Neutrophil (primary cell): ENCODE measurements around the gene FGF12.

Experiments used
- H3K27ac ChIP-seq: fragments of 200-600 bp; sonication (generic); 2 replicates; pipeline ENCODE4 v1.5.1; 2016; ENCODE audit warnings: mild to moderate bottlenecking, moderate library complexity
- H3K27me3 ChIP-seq: fragments of 200-600 bp; sonication (generic); 2 replicates; pipeline ENCODE4 v1.6.0; 2016; ENCODE audit warnings: mild to moderate bottlenecking
- H3K36me3 ChIP-seq: fragments of 200-600 bp; sonication (generic); 2 replicates; pipeline ENCODE4 v1.5.1; 2017
- H3K4me1 ChIP-seq, 2 experiments: fragments of 200-600 bp in 1 of 2; sonication (generic) in 1 of 2; 1 replicate in 1 of 2; 2 replicates in 1 of 2; pipeline versions ENCODE4 v1.5.1 to v1.6.1; 2013 to 2016; ENCODE audit warnings: low read depth in 1 of 2, low read length in 1 of 2, mild to moderate bottlenecking in 1 of 2, moderate library complexity in 1 of 2; ENCODE audit not compliant: control insufficient read depth in 1 of 2, insufficient read depth in 1 of 2
- H3K4me3 ChIP-seq, 2 experiments: fragments of 200-600 bp in 1 of 2; sonication (generic) in 1 of 2; 1 replicate in 1 of 2; 2 replicates in 1 of 2; pipeline ENCODE4 v1.5.1; 2013 to 2016; ENCODE audit warnings: low read depth in 1 of 2, low read length in 1 of 2, mild to moderate bottlenecking in 1 of 2, moderate library complexity in 1 of 2
- H3K9me3 ChIP-seq: fragments of 200-600 bp; sonication (generic); 2 replicates; pipeline ENCODE4 v1.5.1; 2016
- TF ChIP-seq, protein P1 (sequence below): fragments of 200-600 bp; sonication (generic); IDR thresholded peaks from 2 replicates; pipeline ENCODE4 v1.5.1; 2016; ENCODE audit warnings: antibody characterized with exemption

FGF12 gene

DNA sequence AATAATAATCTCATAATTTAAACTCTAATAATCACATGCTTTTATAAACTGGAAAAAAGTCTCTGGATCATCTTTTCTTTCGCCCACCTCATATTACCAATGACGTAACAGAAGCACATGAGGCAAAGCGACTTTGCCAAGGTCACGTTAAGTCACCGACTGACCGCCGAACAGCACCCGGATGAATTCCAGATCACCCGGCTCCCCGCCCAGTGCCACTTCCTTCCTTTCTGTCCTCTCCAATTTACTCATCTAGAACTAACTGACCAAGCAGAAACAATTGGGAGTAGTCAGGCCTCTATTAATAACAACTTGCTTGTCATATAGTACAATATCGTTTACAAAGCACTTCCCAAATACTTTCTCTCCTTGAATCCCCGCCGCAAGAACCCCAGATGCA is 21.1 kb downstream of the FGF12 start:
- no peaks in the 10 kb centered on the region for H3K36me3 ChIP-seq
- no peaks in the 10 kb centered on the region for H3K9me3 ChIP-seq
- H3K27ac ChIP-seq, result no peak overlapping the region
- no peaks in the 10 kb centered on the region for H3K4me1 ChIP-seq
- no peaks in the 10 kb centered on the region for H3K27me3 ChIP-seq
- H3K4me3 ChIP-seq, result no peak overlapping the region
- TF ChIP-seq, protein P1, sequence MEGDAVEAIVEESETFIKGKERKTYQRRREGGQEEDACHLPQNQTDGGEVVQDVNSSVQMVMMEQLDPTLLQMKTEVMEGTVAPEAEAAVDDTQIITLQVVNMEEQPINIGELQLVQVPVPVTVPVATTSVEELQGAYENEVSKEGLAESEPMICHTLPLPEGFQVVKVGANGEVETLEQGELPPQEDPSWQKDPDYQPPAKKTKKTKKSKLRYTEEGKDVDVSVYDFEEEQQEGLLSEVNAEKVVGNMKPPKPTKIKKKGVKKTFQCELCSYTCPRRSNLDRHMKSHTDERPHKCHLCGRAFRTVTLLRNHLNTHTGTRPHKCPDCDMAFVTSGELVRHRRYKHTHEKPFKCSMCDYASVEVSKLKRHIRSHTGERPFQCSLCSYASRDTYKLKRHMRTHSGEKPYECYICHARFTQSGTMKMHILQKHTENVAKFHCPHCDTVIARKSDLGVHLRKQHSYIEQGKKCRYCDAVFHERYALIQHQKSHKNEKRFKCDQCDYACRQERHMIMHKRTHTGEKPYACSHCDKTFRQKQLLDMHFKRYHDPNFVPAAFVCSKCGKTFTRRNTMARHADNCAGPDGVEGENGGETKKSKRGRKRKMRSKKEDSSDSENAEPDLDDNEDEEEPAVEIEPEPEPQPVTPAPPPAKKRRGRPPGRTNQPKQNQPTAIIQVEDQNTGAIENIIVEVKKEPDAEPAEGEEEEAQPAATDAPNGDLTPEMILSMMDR, result no peak

GRCh38 chr3:192700885-192701284 is 26.5 kb downstream of the FGF12 start:
- Histone ChIP-seq H3K9me3 (no peaks in the 10 kb centered on the region), H3K36me3 (no peaks in the 10 kb centered on the region), H3K4me1 (no peaks in the 10 kb centered on the region), H3K4me3 (no peak overlapping the region), H3K27ac (no peak overlapping the region), H3K27me3 (no peaks in the 10 kb centered on the region)
- TF ChIP-seq, protein P1, result no peak

GRCh38 chr3:192696943-192697587 is 30.3 kb downstream of the FGF12 start:
- H3K4me3 ChIP-seq, result no peak overlapping the region
- TF ChIP-seq, protein P1, result no peak
- H3K9me3 ChIP-seq, result no peaks in the 10 kb centered on the region
- no peaks in the 10 kb centered on the region for H3K36me3 ChIP-seq
- H3K27me3 ChIP-seq, result no peaks in the 10 kb centered on the region
- no peak overlapping the region for H3K27ac ChIP-seq
- H3K4me1 ChIP-seq, result no peaks in the 10 kb centered on the region

DNA sequence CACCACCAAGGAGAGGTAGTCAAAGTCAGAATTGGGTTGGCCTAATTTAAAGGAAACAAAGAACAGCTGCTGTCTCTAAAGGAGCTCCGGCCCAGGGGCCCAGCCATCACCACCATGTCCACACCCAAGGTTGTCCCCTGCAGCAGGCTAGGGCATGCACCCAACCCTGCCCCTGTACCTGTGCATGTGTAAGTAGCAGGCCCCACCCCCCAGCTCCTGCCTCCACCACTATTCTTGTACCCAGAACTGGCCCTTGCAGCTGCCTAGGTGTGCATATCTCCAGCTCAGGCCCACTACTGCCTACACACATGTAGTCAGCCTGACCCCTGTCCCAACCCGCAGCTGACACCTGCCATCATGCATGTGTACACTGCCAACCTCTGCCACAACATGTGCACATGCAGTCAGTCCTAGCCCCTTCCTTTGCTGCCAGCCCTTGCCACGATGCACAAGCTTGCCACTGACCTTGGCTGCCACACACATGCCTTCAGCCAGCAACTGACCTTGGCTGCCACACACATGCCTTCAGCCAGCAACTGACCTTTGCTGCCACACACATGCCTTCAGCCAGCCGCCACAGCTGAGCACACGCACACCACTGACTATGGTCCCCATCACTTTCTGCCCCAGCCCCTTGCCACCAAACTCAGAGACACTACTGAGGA is 39.7 kb downstream of the FGF12 start:
- Histone ChIP-seq H3K27ac (no peak overlapping the region), H3K4me1 (no peaks in the 10 kb centered on the region), H3K4me3 (no peak overlapping the region), H3K27me3 (no peaks in the 10 kb centered on the region), H3K9me3 (no peaks in the 10 kb centered on the region), H3K36me3 (no peaks in the 10 kb centered on the region)
- TF ChIP-seq, protein P1, result no peak

- Histone ChIP-seq H3K27me3 (no peaks in the 10 kb centered on the region), H3K27ac (no peak overlapping the region), H3K36me3 (no peaks in the 10 kb centered on the region), H3K4me3 (no peak overlapping the region), H3K9me3 (no peaks in the 10 kb centered on the region), H3K4me1 (no peaks in the 10 kb centered on the region)
- TF ChIP-seq, protein P1, result no peak
Measured at GRCh38 chr3:192685801-192686200, 41.5 kb downstream of the FGF12 start.
